IMR-90 (cell line): ENCODE results near the gene PIP4K2A. TPM values are rescaled to one million over a fixed set of nuclear protein-coding genes. Genes with fewer than 3 reads are reported as not detected.

Experiments used
- ATAC-seq: fragments of 200-7000 bp; cut with Tn5 transposase; 2 replicates; pipeline ENCODE4 v1.9.1; 2020; ENCODE audit warnings: low read depth, mild to moderate bottlenecking, moderate library complexity
- BruUV-seq: library from RNA; stranded (reverse); fragments of 400-500 nt; replicated peaks from 2 replicates; lab custom pipeline; 2021; lab: Mats Ljungman, UMichigan
- CTCF ChIA-PET: fragments of 300-600 bp; formaldehyde crosslinking; extraction: SDS; loops from one replicate; lab custom pipeline; 2021; ENCODE audit warnings: antibody characterized with exemption; lab: Yijun Ruan, JAX
- POLR2A ChIA-PET: fragments of 300-600 bp; sonication (Branson Sonifier 250); formaldehyde crosslinking; loops from one replicate; lab custom pipeline; 2022; ENCODE audit warnings: antibody characterized with exemption; ENCODE audit not compliant: unreplicated experiment; lab: Charles Lee
- DNase-seq: peaks from one replicate; pipeline ENCODE4 v3.0.0; 2013
- H2AFZ ChIP-seq: replicated peaks from 2 replicates; pipeline ENCODE3; 2013; ENCODE audit warnings: low read length, mild to moderate bottlenecking; ENCODE audit not compliant: poor library complexity
- H2AK5ac ChIP-seq: 2 replicates; pipeline ENCODE4 v1.6.1; 2013; ENCODE audit warnings: low read depth, low read length, inconsistent platforms
- H2AK9ac ChIP-seq: replicated peaks from 2 replicates; pipeline ENCODE3; 2013; ENCODE audit warnings: mild to moderate bottlenecking, low read depth, low read length, moderate library complexity; ENCODE audit not compliant: poor library complexity
- H2BK120ac ChIP-seq: 2 replicates; pipeline ENCODE4 v1.6.1; 2013; ENCODE audit warnings: low read depth, low read length, inconsistent platforms
- H2BK15ac ChIP-seq: 3 replicates; pipeline ENCODE4 v1.6.1; 2013; ENCODE audit warnings: low read depth, low read length, inconsistent platforms
- H2BK20ac ChIP-seq: 2 replicates; pipeline ENCODE4 v1.6.1; 2013; ENCODE audit warnings: low read depth, mild to moderate bottlenecking, inconsistent platforms, low read length, moderate library complexity
- H2BK5ac ChIP-seq: 2 replicates; pipeline ENCODE4 v1.6.1; 2013; ENCODE audit warnings: mild to moderate bottlenecking, low read depth, low read length, inconsistent platforms; ENCODE audit not compliant: poor library complexity, severe bottlenecking
- H3K14ac ChIP-seq: replicated peaks from 2 replicates; pipeline ENCODE4 v1.6.1; 2013; ENCODE audit warnings: low read depth, low read length, inconsistent platforms
- H3K18ac ChIP-seq: 2 replicates; pipeline ENCODE4 v1.6.1; 2013; ENCODE audit warnings: low read depth, low read length, control low read depth
- H3K23ac ChIP-seq: 2 replicates; pipeline ENCODE4 v1.6.1; 2013; ENCODE audit warnings: low read depth, low read length, inconsistent platforms
- H3K27ac ChIP-seq: 2 replicates; pipeline ENCODE4 v1.5.1; 2013; ENCODE audit warnings: mild to moderate bottlenecking, control low read depth, low read length; ENCODE audit not compliant: insufficient read depth
- H3K27me3 ChIP-seq: 2 replicates; pipeline ENCODE4 v1.6.1; 2013; ENCODE audit warnings: low read length; ENCODE audit not compliant: control insufficient read depth, insufficient read depth
- H3K36me3 ChIP-seq: 2 replicates; pipeline ENCODE4 v1.6.1; 2013; ENCODE audit warnings: low read length, mixed read lengths; ENCODE audit not compliant: control insufficient read depth, insufficient read depth
- H3K4ac ChIP-seq: 2 replicates; pipeline ENCODE4 v1.6.1; 2013; ENCODE audit warnings: low read depth, low read length, inconsistent platforms
- H3K4me1 ChIP-seq: 2 replicates; pipeline ENCODE4 v1.6.1; 2013; ENCODE audit warnings: low read length, mixed read lengths; ENCODE audit not compliant: control insufficient read depth, insufficient read depth
- H3K4me2 ChIP-seq: 2 replicates; pipeline ENCODE4 v1.6.1; 2013; ENCODE audit warnings: low read depth, mild to moderate bottlenecking, control low read depth, low read length, moderate library complexity
- H3K4me3 ChIP-seq: 2 replicates; pipeline ENCODE4 v1.5.1; 2013; ENCODE audit warnings: low read depth, mild to moderate bottlenecking, control low read depth, low read length, moderate library complexity; ENCODE audit not compliant: insufficient read depth
- H3K56ac ChIP-seq: 2 replicates; pipeline ENCODE4 v1.6.1; 2013; ENCODE audit warnings: low read length, inconsistent platforms; ENCODE audit not compliant: insufficient read depth; ENCODE audit errors: extremely low read depth
- H3K79me1 ChIP-seq, 2 experiments: 2 replicates each; pipeline ENCODE4 v1.6.1; 2013; ENCODE audit warnings: low read length in 2 of 2, inconsistent platforms in 1 of 2, low read depth in 1 of 2
- H3K9ac ChIP-seq: 2 replicates; pipeline ENCODE4 v1.6.1; 2013; ENCODE audit warnings: low read depth, low read length, control low read depth
- H3K9me1 ChIP-seq: 2 replicates; pipeline ENCODE4 v1.6.1; 2013; ENCODE audit warnings: low read length, inconsistent platforms; ENCODE audit not compliant: insufficient read depth
- H3K9me3 ChIP-seq: 2 replicates; pipeline ENCODE4 v1.6.1; 2013; ENCODE audit warnings: low read length; ENCODE audit not compliant: control insufficient read depth, insufficient read depth
- H4K20me1 ChIP-seq: 2 replicates; pipeline ENCODE4 v1.6.1; 2013; ENCODE audit warnings: low read length, inconsistent platforms; ENCODE audit not compliant: insufficient read depth
- H4K5ac ChIP-seq: 2 replicates; pipeline ENCODE4 v1.6.1; 2013; ENCODE audit warnings: mild to moderate bottlenecking, low read depth, low read length, control low read depth
- H4K8ac ChIP-seq, 2 experiments: 2 replicates each; pipeline ENCODE4 v1.6.1; 2013; ENCODE audit warnings: low read depth in 2 of 2, low read length in 2 of 2, control low read depth in 1 of 2, inconsistent platforms in 1 of 2
- H4K91ac ChIP-seq: 2 replicates; pipeline ENCODE4 v1.6.1; 2013; ENCODE audit warnings: low read depth, low read length, inconsistent platforms; ENCODE audit not compliant: insufficient read depth
- BHLHE40 ChIP-seq: fragments of 150-350 bp; IDR thresholded peaks from 2 replicates; pipeline ENCODE4 v1.6.1; 2016; ENCODE audit warnings: mild to moderate bottlenecking, low read depth, low read length
- CEBPB ChIP-seq: IDR thresholded peaks from 2 replicates; pipeline ENCODE4 v1.6.1; 2012; ENCODE audit warnings: low read depth, low read length, improper control_type of control experiment
- CHD1 ChIP-seq: IDR thresholded peaks from 2 replicates; pipeline ENCODE4 v1.6.1; 2012; ENCODE audit warnings: low read depth, low read length, improper control_type of control experiment
- CTCF ChIP-seq: conservative IDR thresholded peaks from 2 replicates; pipeline ENCODE4 v1.5.1; 2012; ENCODE audit warnings: mild to moderate bottlenecking, low read depth, low read length, improper control_type of control experiment
- ELK1 ChIP-seq: fragments of 150-350 bp; IDR thresholded peaks from 2 replicates; pipeline ENCODE4 v1.6.1; 2016; ENCODE audit warnings: low read depth, mild to moderate bottlenecking, low read length, moderate library complexity, borderline replicate concordance
- FOS ChIP-seq: fragments of 150-350 bp; IDR thresholded peaks from 2 replicates; pipeline ENCODE4 v1.6.1; 2016; ENCODE audit warnings: low read depth, low read length
- MAFK ChIP-seq: IDR thresholded peaks from 2 replicates; pipeline ENCODE4 v1.6.1; 2012; ENCODE audit warnings: low read depth, low read length, improper control_type of control experiment
- MAZ ChIP-seq: IDR thresholded peaks from 2 replicates; pipeline ENCODE4 v1.6.1; 2012; ENCODE audit warnings: low read depth, mild to moderate bottlenecking, low read length, improper control_type of control experiment, moderate library complexity, borderline replicate concordance
- MXI1 ChIP-seq: IDR thresholded peaks from 2 replicates; pipeline ENCODE4 v1.6.1; 2012; ENCODE audit warnings: low read depth, mild to moderate bottlenecking, low read length, moderate library complexity, borderline replicate concordance
- NFE2L2 ChIP-seq: fragments of 150-350 bp; IDR thresholded peaks from 2 replicates; pipeline ENCODE4 v1.6.1; 2016; ENCODE audit warnings: low read depth, mild to moderate bottlenecking, low read length
- POLR2A ChIP-seq: IDR thresholded peaks from 2 replicates; pipeline ENCODE4 v1.6.1; 2012; ENCODE audit warnings: mild to moderate bottlenecking, low read depth, low read length
- RAD21 ChIP-seq: IDR thresholded peaks from 2 replicates; pipeline ENCODE4 v1.6.1; 2012; ENCODE audit warnings: low read length, improper control_type of control experiment
- RCOR1 ChIP-seq: IDR thresholded peaks from 2 replicates; pipeline ENCODE4 v1.6.1; 2012; ENCODE audit warnings: mild to moderate bottlenecking, low read length, improper control_type of control experiment; ENCODE audit not compliant: insufficient replicate concordance
- RFX5 ChIP-seq: IDR thresholded peaks from 2 replicates; pipeline ENCODE4 v1.8.0; 2012; ENCODE audit warnings: low read depth, mild to moderate bottlenecking, low read length, moderate library complexity
- SMC3 ChIP-seq: fragments of 150-350 bp; IDR thresholded peaks from 2 replicates; pipeline ENCODE4 v1.6.1; 2016; ENCODE audit warnings: low read depth, mild to moderate bottlenecking, antibody characterized with exemption, low read length, moderate library complexity
- USF2 ChIP-seq: fragments of 150-350 bp; IDR thresholded peaks from 2 replicates; pipeline ENCODE4 v1.6.1; 2017; ENCODE audit warnings: mild to moderate bottlenecking, antibody characterized with exemption, low read length, low read depth
- WGBS, 2 experiments: methylation state at CpG; one replicate each; pipeline versions ENCODE4 v1.1.5 to v1.1.7; 2013; ENCODE audit warnings: missing lambda C conversion rate in 2 of 2; ENCODE audit not compliant: insufficient read length in 1 of 2; ENCODE audit errors: extremely low coverage in 2 of 2; 5-methylcytosine and 5-hydroxymethylcytosine counted together
- dilution Hi-C: fragments of 300-500 bp; cut with HindIII; formaldehyde crosslinking; loops from one replicate; pipeline ENCODE4 v1.14.3; 2018; ENCODE audit warnings: low sequenced_read_pairs; ENCODE audit not compliant: unreplicated experiment
- in situ Hi-C: fragments of 300-500 bp; cut with MboI; formaldehyde crosslinking; loops from 3 replicates; pipeline ENCODE4 v1.14.3; 2019; ENCODE audit warnings: low sequenced_read_pairs, inconsistent platforms, mixed read lengths
- intact Hi-C: fragments of 100-400 bp; cut with micrococcal nuclease; formaldehyde crosslinking; loops from 2 replicates; pipeline ENCODE4 v1.10.0; 2022
- polyA plus RNA-seq, 3 experiments: library from polyadenylated mRNA; depleted of rRNA; stranded (reverse); fragments of >200 nt; gene quantifications; 2 replicates each; pipeline ENCODE4 v1.2.3, GENCODE V29; 2012; ENCODE audit warnings: low replicate concordance in 1 of 3
- total RNA-seq: library from RNA; depleted of rRNA; stranded (reverse); fragments of >200 nt; gene quantifications from 2 replicates; pipeline ENCODE4 v1.2.3, GENCODE V29; 2012

PIP4K2A gene
- total and polyA plus RNA-seq, 2 of the 4 experiments (the other 2 are of a cell fraction): 9.8 to 18.1 TPM

DNA sequence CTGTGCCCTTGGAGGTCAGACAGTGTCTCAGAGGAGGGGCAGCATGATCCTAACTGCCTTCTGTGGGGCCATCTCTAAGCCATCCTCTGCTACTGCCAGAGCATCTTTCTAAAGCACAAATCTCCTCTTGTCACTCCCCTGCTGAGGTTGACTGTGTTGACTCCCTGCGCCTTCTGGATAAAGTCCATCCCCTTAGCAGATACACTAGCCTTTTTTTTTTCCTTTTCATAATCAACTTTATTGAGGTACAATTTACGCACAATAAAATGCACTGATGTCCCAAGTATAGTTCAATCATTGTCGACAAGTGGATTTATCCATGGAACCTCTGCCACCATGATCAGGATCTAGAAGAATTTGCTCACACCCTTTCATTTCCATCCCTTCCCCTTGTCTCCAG, 219.0 kb downstream of the PIP4K2A start:
- dilution Hi-C loops (no loop called here), intact Hi-C loops (no loop called here), in situ Hi-C loops (no loop called here)
- Histone ChIP-seq H3K23ac (no peak overlapping the region), H3K4me2 (no peak overlapping the region), H4K5ac (no peak overlapping the region), H2BK15ac (no peak overlapping the region), H4K8ac (no peak overlapping the region), H2AK9ac (no peak overlapping the region), H4K91ac (no peak overlapping the region), H3K56ac (no peak overlapping the region), H3K4me1 (no peaks in the 10 kb centered on the region), H3K18ac (no peak overlapping the region), H3K79me1 (no peaks in the 10 kb centered on the region), H2BK5ac (no peak overlapping the region), H3K36me3 (no peaks in the 10 kb centered on the region), H3K4ac (no peak overlapping the region), H2AK5ac (no peak overlapping the region), H4K20me1 (no peaks in the 10 kb centered on the region), H3K9me3 (no peaks in the 10 kb centered on the region), H2BK20ac (no peak overlapping the region), H3K4me3 (no peak overlapping the region), H2AFZ (no peak overlapping the region), H3K9ac (no peak overlapping the region), H3K27ac (no peak overlapping the region), H3K14ac (no peak overlapping the region), H3K27me3 (peaks cover 18% of the 10 kb centered on the region), H3K9me1 (no peaks in the 10 kb centered on the region), H2BK120ac (no peak overlapping the region)
- ChIA-PET CTCF (interaction anchor here (0.7 kb wide), 1 partner anchor 110 kb away, joined by 3 read pairs; no protein-coding TSS in a partner anchor), POLR2A (no interaction called here)
- no peak for DNase-seq
- no peak for ATAC-seq
- 80% methylated on average over 1 of the region's 3 CpGs; no CpG with 5 or more reads in 1 of the 2 experiments for WGBS, 2 experiments
- TF ChIP-seq ELK1 (no peak), RFX5 (no peak), BHLHE40 (no peak), MAZ (no peak), RAD21 (no peak), NFE2L2 (no peak), CEBPB (no peak), MXI1 (no peak), FOS (no peak), USF2 (no peak), SMC3 (no peak), MAFK (no peak), RCOR1 (no peak), CHD1 (no peak), POLR2A (no peak), CTCF (no peak)
- BruUV-seq: no TSS peak
